Right lobe of liver (tissue), 4 donors: Measurements from ENCODE around the gene RCE1.

Source experiments
- POLR2A ChIP-seq: fragments of 450-650 bp; IDR thresholded peaks from one replicate; pipeline ENCODE4 v1.6.1; 2017; ENCODE audit warnings: antibody characterized with exemption, mild to moderate bottlenecking
- TF ChIP-seq, protein P1 (sequence below), 4 donors: fragments of 200-600 bp in 3 of 4; fragments of 450-650 bp in 1 of 4; IDR thresholded peaks; one replicate each; pipeline versions ENCODE4 v1.5.1 to v1.8.0; 2016 to 2022; ENCODE audit warnings: antibody characterized with exemption in 4 of 4, mild to moderate bottlenecking in 2 of 4
- donor health status: DM: no; HTN: no; CAD: no.
- donor health status: DM: no; HTN: no; CAD: no.
- donor health status: DM: no; HTN: yes; CAD: no.

DNA sequence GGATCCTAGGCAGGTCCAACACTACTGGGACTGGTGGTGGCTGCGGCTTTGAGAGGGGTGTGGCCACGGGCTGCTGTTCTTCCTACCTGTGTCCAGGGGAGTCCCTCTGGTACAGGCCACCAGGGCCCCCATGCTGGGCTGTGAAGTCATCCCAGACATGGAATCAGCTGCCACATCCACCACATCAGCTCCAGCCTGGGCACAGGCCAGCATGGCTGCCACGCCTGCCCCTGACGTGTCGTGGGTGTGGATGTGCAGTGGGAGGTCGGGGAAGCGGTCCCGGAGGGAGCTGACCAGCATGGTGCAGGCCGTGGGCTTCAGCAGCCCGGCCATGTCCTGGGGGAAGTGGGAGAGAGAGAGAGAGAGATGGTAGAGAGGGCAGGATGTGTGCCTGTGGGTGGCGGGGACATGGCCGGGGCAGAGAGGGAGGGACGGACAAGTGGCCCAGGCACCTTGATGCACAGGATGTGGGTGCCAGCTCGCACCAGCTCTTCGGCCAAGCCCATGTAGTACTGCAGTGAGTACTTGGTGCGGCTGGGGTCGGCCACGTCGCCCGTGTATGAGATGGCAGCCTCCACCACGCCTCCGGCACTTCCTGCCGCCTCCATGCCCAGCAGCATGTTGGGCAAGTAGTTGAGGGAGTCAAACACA is 7.5 kb downstream of the RCE1 start:
- TF ChIP-seq, protein P1, sequence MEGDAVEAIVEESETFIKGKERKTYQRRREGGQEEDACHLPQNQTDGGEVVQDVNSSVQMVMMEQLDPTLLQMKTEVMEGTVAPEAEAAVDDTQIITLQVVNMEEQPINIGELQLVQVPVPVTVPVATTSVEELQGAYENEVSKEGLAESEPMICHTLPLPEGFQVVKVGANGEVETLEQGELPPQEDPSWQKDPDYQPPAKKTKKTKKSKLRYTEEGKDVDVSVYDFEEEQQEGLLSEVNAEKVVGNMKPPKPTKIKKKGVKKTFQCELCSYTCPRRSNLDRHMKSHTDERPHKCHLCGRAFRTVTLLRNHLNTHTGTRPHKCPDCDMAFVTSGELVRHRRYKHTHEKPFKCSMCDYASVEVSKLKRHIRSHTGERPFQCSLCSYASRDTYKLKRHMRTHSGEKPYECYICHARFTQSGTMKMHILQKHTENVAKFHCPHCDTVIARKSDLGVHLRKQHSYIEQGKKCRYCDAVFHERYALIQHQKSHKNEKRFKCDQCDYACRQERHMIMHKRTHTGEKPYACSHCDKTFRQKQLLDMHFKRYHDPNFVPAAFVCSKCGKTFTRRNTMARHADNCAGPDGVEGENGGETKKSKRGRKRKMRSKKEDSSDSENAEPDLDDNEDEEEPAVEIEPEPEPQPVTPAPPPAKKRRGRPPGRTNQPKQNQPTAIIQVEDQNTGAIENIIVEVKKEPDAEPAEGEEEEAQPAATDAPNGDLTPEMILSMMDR (IDR thresholded peaks at IDR 0.05): no peak
- TF ChIP-seq POLR2A: no peak
